ENCODE data around the gene LENG1.

Gene LENG1

DNA sequence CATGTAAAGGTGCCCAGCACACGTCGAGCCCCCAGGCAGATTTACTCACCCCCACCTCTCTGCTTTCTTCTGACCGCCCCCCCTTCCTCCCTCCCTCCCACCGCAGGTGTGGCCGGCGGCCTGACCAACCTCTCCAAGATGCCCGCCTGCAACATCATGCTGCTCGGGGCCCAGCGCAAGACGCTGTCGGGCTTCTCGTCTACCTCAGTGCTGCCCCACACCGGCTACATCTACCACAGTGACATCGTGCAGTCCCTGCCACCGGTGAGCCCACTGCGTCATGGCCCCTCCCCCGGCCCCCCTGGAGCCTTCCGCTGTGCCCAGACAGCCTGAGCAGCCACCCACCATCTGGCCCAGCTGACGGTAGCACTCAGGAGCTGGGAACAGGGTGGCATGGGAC is 35.1 kb downstream of the LENG1 start:
- no peak for DNase-seq
- Histone ChIP-seq H3K4me3 (ENCODE audit: low read depth, low read length) (no peak overlapping the region), H3K27me3 (replicated peaks) (no peaks in the 10 kb centered on the region), H3K27ac (no peak overlapping the region), H3K36me3 (replicated peaks) (peaks cover 63% of the 10 kb centered on the region)
- in situ Hi-C loops (cut with HindIII; ENCODE audit: low pct_ligation_motif_present, low sequenced_read_pairs), result no loop called here
- TF ChIP-seq, protein P1, sequence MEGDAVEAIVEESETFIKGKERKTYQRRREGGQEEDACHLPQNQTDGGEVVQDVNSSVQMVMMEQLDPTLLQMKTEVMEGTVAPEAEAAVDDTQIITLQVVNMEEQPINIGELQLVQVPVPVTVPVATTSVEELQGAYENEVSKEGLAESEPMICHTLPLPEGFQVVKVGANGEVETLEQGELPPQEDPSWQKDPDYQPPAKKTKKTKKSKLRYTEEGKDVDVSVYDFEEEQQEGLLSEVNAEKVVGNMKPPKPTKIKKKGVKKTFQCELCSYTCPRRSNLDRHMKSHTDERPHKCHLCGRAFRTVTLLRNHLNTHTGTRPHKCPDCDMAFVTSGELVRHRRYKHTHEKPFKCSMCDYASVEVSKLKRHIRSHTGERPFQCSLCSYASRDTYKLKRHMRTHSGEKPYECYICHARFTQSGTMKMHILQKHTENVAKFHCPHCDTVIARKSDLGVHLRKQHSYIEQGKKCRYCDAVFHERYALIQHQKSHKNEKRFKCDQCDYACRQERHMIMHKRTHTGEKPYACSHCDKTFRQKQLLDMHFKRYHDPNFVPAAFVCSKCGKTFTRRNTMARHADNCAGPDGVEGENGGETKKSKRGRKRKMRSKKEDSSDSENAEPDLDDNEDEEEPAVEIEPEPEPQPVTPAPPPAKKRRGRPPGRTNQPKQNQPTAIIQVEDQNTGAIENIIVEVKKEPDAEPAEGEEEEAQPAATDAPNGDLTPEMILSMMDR (IDR thresholded peaks at IDR 0.05; ENCODE audit: low read depth, low read length, missing control alignments), result no peak

- H3K36me3 ChIP-seq (replicated peaks), result peaks cover 63% of the 10 kb centered on the region
- in situ Hi-C loops (cut with HindIII; ENCODE audit: low pct_ligation_motif_present, low sequenced_read_pairs), result no loop called here
Observed at GRCh38 chr19:54123682-54124081, 35.8 kb downstream of the LENG1 start.

GRCh38 chr19:54121259-54121658 is 38.3 kb downstream of the LENG1 start:
- no peak overlapping the region for H3K27ac ChIP-seq
- TF ChIP-seq, protein P1 (IDR thresholded peaks at IDR 0.05; ENCODE audit: low read depth, low read length, missing control alignments), result no peak
- in situ Hi-C loops (cut with HindIII; ENCODE audit: low pct_ligation_motif_present, low sequenced_read_pairs), result no loop called here
- H3K36me3 ChIP-seq (replicated peaks), result peaks cover 56% of the 10 kb centered on the region
- no peaks in the 10 kb centered on the region for H3K27me3 ChIP-seq (replicated peaks)
- no peak overlapping the region for H3K4me3 ChIP-seq (ENCODE audit: low read depth, low read length)
- no peak for DNase-seq

More at GRCh38 chr19:54123682-54124081, 35.8 kb downstream of the LENG1 start:
- no peak for DNase-seq
- Histone ChIP-seq H3K27ac (no peak overlapping the region), H3K27me3 (replicated peaks) (no peaks in the 10 kb centered on the region), H3K4me3 (ENCODE audit: low read depth, low read length) (no peak overlapping the region)
- TF ChIP-seq, protein P1 (IDR thresholded peaks at IDR 0.05; ENCODE audit: low read depth, low read length, missing control alignments), result no peak

DNA sequence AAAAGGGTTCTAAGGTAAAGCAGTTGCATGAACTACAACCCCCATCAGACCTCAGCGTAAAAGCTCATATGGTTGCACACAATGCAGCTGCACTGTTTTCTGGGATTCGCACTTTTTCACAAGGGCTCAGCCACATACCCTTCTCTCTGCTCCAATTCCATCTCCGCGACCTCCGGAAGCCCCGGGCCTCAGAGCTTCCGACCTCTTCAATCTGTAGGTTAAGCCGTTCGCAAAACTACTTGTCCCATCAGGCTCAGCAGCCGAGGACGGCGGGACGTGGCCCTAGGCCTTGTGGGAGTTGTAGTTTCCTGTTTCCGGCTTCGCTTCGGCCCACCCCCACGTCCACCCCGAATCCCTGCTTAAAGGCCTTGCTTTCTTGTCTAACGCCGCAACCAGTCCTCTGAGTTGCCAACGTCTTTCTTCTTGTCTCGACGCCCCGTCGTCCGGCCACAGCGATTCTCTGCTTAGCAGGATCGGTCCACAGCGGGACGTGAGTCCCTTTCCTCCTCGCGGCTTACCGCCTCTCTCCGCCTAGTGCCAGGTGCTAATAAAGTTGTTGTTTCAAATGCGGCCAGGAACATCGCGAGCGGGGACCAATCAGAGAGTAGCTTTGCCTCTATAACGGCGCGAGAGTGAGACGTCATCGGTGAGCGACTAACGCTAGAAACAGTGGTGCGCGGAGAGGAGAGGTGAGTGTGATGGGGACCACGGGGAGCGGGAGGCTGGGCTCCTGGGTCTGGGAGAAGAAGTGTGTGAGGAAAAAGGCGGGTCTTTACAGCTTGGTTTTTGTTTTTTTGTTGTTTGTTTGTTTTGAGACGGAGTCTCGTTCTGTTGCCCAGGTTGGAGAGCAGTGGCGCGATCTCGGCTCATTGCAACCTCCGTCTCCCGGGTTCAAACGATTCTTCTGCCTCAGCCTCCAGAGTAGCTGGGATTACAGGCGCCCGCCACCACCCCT is 44.1 kb downstream of the LENG1 start, which contains the start of the genes PRPF31 and TFPT:
Gene PRPF31 (plus strand): TSS at position 646 of the 955 bp plus-strand sequence. CDS start 2,525 bp downstream, outside the sequence.
Gene TFPT (minus strand): TSS at position 549 of the 955 bp plus-strand sequence. CDS start 388 bp downstream, at position 161.
- Histone ChIP-seq H3K36me3 (replicated peaks) (peaks cover 30% of the 10 kb centered on the region), H3K4me3 (ENCODE audit: low read depth, low read length) (peak within 1 kb of the TSS; percentile 90), H3K27me3 (replicated peaks) (no peaks in the 10 kb centered on the region), H3K27ac (peak within 1 kb of the TSS; percentile 91)
- DNase-seq, result peak; percentile 99
- in situ Hi-C loops (cut with HindIII; ENCODE audit: low pct_ligation_motif_present, low sequenced_read_pairs), result no loop called here
- TF ChIP-seq, protein P1 (IDR thresholded peaks at IDR 0.05; ENCODE audit: low read depth, low read length, missing control alignments), result no peak

DNA sequence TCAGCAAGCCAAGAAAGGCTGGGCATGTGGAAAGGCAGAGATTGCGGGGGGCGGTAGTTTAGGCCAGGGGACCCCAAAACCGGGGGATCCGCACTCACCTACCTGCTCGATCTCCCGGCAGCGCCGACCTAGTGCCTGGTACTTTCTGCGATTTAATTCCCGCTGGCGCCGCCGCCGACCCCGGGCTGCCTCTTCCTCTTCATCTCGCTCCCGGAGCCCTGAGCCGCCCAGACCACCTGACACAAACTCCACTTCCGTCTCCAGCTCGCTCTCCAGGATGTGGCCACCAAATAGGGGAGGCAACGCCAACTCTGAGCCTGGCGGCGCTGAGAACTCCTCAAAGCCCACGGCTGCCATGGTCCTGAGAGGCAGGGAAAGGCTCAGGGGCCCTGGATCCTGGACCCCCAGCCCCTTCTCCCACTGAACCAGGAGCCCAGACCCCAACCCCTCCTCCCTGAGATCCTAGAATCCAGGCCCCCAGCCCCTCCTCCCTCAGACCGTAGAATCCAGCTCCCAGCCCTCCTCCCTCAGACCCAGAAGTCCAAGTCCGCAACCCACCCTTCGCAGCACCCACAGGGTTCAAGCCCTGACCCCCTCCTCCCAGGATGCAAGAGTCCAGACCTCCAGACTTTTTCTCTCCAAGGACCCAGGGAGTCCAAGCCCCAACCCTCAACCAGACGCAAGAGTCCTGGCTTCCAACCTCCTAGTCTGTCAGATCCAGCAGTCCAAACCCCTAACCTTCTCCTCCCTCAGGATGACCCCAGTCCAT is 45.0 kb downstream of the LENG1 start:
- TF ChIP-seq, protein P1 (IDR thresholded peaks at IDR 0.05; ENCODE audit: low read depth, low read length, missing control alignments), result no peak
- Histone ChIP-seq H3K27me3 (replicated peaks) (no peaks in the 10 kb centered on the region), H3K4me3 (ENCODE audit: low read depth, low read length) (peak overlapping the region; percentile 90), H3K27ac (peak overlapping the region; percentile 91), H3K36me3 (replicated peaks) (peaks cover 28% of the 10 kb centered on the region)
- DNase-seq, result peak; percentile 36
- in situ Hi-C loops (cut with HindIII; ENCODE audit: low pct_ligation_motif_present, low sequenced_read_pairs), result no loop called here
